NB4 (cell line): ENCODE measurements around the gene CHST11.

ENCODE experiments used
- DNase-seq: peaks from one replicate; pipeline ENCODE4 v3.0.0; 2010; ENCODE audit warnings: low read depth
- H3K4me3 ChIP-seq: one replicate; pipeline ENCODE4 v1.5.1; 2011; ENCODE audit warnings: mild to moderate bottlenecking, low read depth, low read length, moderate library complexity
- CTCF ChIP-seq: IDR thresholded peaks from one replicate; pipeline ENCODE4 v1.5.1; 2012; ENCODE audit warnings: low read depth, low read length
- MAX ChIP-seq: IDR thresholded peaks from 2 replicates; pipeline ENCODE4 v1.6.1; 2011; ENCODE audit warnings: low read depth, low read length
- MYC ChIP-seq: IDR thresholded peaks from 2 replicates; pipeline ENCODE4 v1.6.1; 2011; ENCODE audit warnings: low read depth, low read length
- POLR2A ChIP-seq: IDR thresholded peaks from 2 replicates; pipeline ENCODE4 v1.6.1; 2011; ENCODE audit warnings: mild to moderate bottlenecking; ENCODE audit not compliant: insufficient read length; ENCODE audit errors: extremely low read depth

CHST11 gene

DNA sequence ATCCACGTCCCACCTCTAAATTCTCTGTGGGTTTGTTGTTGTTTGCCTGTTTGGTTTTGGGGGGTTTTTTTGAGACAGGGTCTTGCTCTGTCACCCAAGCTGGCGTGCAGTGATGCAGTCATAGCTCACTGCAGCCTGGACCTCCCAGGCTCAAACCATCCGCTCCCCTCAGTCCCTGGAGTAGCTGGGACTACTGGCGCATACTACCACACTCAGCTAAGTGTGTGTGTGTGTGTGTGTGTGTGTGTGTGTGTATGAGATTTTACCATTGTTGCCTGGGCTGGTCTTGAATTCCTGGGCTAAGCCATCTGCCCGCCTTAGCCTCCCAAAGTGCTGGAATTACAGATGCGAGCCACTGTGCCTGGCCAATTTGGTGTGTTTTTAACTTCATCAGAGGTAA lies 265.2 kb downstream of the CHST11 start:
- no peak overlapping the region for H3K4me3 ChIP-seq
- no peak for DNase-seq
- TF ChIP-seq MYC = no peak
- TF ChIP-seq POLR2A = no peak
- no peak for TF ChIP-seq MAX
- no peak for TF ChIP-seq CTCF

- DNase-seq = no peak
- TF ChIP-seq MAX (no peak), MYC (no peak), CTCF (no peak), POLR2A (no peak)
- H3K4me3 ChIP-seq = no peak overlapping the region
These were observed 266.1 kb downstream of the CHST11 start for GRCh38 chr12:104722601-104723534.

- no peak for TF ChIP-seq MAX
- TF ChIP-seq CTCF = no peak
- no peak for TF ChIP-seq POLR2A
- TF ChIP-seq MYC = no peak
- no peak for DNase-seq
These were observed 267.1 kb downstream of the CHST11 start for GRCh38 chr12:104723895-104724294.

GRCh38 chr12:104724992-104725585 lies 268.3 kb downstream of the CHST11 start:
- H3K4me3 ChIP-seq = no peak overlapping the region
- no peak for TF ChIP-seq MAX
- DNase-seq = no peak

More at GRCh38 chr12:104723895-104724294, 267.1 kb downstream of the CHST11 start:
- no peak overlapping the region for H3K4me3 ChIP-seq

DNA sequence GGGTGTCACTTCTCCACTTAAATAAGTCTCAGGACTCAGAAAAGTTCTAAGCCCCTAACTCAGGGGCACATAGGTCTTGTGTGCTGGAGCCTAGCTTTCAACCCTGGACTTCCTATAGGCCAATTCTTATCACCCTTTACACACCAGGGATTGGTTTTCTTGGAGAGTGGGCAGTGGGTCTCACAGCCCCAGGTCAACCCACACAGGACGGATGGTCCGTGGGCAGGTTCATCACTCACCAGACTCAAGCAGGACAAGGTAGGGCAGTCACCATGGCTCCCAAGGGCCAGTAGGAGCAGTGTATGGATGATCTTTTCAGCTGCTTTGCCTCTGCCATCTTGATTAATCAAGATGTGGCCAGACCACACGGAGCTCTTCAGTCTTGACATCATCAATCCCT lies 268.9 kb downstream of the CHST11 start:
- no peak overlapping the region for H3K4me3 ChIP-seq
- DNase-seq = no peak
- TF ChIP-seq CTCF = no peak

GRCh38 chr12:104727726-104728465 lies 271.1 kb downstream of the CHST11 start:
- no peak overlapping the region for H3K4me3 ChIP-seq
- no peak for TF ChIP-seq CTCF
- TF ChIP-seq MYC = no peak
- no peak for TF ChIP-seq POLR2A
- no peak for TF ChIP-seq MAX
- no peak for DNase-seq
